Large intestine (tissue), 3 donors: Measurements from ENCODE around the gene TMEM190. TPM values are rescaled to one million over a fixed set of nuclear protein-coding genes. Genes with fewer than 3 reads are reported as not detected.

ENCODE experiments used
- DNase-seq, 2 donors: peaks; one replicate each; pipeline versions ENCODE4 v3.0.0 to v3.0.0-alpha.2; 2013
- H3K27ac ChIP-seq: one replicate; pipeline ENCODE4 v1.5.1; 2013; ENCODE audit warnings: low read length
- H3K27me3 ChIP-seq: 2 replicates; pipeline ENCODE4 v1.6.1; 2013; ENCODE audit warnings: low read length; ENCODE audit not compliant: control insufficient read depth, insufficient read depth
- H3K36me3 ChIP-seq: 2 replicates; pipeline ENCODE4 v1.6.1; 2013; ENCODE audit warnings: low read length; ENCODE audit not compliant: control insufficient read depth, insufficient read depth
- H3K4me1 ChIP-seq: one replicate; pipeline ENCODE4 v1.6.1; 2013; ENCODE audit warnings: low read length; ENCODE audit not compliant: control insufficient read depth, insufficient read depth
- H3K4me3 ChIP-seq: one replicate; pipeline ENCODE4 v1.5.1; 2013; ENCODE audit warnings: low read length
- H3K9me3 ChIP-seq: one replicate; pipeline ENCODE4 v1.6.1; 2013; ENCODE audit warnings: mild to moderate bottlenecking, low read depth, low read length, moderate library complexity; ENCODE audit not compliant: control insufficient read depth
- WGBS: methylation state at CpG from one replicate; pipeline ENCODE4 v1.1.5; 2013; ENCODE audit warnings: low lambda C conversion rate; ENCODE audit not compliant: insufficient coverage; 5-methylcytosine and 5-hydroxymethylcytosine counted together
- polyA plus RNA-seq: library from polyadenylated mRNA; unstranded; fragments of 120-200 nt; gene quantifications from one replicate; pipeline ENCODE4 v1.2.1, GENCODE V29; 2013

Gene TMEM190
- polyA plus RNA-seq, 1 donor = 0.93 TPM

DNA sequence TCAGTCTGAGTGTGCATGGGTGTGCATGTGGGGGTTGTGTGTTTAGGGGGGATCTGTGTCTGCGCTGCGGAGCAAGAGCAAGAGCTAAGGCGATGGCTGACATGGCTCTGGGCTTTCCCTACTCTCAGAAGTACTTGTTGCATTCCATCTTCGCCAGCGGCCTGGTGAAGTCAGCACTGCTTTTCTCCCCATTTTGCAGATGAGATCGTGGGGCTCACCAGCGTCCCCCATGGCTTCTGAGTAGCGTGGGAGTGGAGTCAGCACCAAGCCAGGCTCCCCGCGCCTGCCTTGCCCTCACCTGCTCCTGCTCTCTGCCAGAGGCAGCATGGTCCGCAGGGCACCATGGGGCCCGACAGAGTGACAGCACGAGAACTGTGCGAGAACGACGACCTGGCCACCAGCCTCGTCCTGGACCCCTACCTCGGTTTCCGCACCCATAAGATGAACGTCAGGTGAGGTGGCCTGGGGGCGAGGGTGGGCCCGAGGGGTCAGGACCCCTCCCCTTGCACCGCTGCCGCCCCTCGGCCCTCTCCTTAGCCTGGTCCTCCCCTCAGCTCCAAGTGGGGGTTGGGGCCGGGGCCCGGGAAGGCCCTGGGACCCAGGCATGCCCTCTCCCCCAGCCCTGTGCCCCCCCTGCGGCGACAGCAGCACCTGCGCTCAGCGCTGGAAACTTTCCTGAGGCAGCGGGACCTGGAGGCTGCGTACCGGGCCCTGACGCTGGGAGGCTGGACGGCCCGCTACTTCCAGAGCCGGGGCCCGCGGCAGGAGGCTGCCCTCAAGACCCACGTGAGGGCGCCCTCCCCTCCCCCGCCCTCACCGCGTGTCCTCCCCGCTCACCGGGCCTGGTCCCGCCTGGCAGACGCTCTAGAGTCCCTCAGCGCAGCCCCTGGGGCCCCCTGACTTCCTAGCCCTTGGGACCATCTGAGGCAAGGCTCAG lies 34.8 kb upstream of the TMEM190 start:
- Histone ChIP-seq H3K27ac (no peak overlapping the region), H3K9me3 (no peaks in the 10 kb centered on the region), H3K4me3 (no peak overlapping the region), H3K27me3 (no peaks in the 10 kb centered on the region), H3K4me1 (peaks cover 16% of the 10 kb centered on the region), H3K36me3 (peaks cover 32% of the 10 kb centered on the region)
- no CpG with 5 or more reads among the region's 50 CpGs for WGBS
- no peak for DNase-seq

DNA sequence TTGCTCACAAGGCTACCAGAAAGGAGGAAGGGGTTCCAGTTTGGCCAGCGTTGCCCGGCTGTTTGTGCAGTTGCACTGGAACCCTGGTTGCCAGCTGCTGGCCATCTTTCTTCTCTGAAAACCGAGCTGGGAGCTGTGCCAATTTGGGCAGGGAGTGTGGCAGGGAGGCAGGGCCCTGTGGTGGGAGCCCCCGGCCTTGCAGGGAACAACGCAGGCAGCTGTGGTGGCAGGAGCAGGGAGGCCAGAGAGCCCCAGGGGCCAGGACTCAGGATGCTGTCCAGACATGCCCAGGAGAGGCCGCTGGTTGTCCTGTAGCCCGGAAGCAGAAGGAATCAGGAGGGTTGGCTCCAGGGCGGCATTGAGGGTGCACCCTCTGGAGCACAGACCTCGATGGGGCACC lies 32.2 kb upstream of the TMEM190 start:
- peaks cover 37% of the 10 kb centered on the region for H3K36me3 ChIP-seq
- no CpG with 5 or more reads among the region's 9 CpGs for WGBS

DNA sequence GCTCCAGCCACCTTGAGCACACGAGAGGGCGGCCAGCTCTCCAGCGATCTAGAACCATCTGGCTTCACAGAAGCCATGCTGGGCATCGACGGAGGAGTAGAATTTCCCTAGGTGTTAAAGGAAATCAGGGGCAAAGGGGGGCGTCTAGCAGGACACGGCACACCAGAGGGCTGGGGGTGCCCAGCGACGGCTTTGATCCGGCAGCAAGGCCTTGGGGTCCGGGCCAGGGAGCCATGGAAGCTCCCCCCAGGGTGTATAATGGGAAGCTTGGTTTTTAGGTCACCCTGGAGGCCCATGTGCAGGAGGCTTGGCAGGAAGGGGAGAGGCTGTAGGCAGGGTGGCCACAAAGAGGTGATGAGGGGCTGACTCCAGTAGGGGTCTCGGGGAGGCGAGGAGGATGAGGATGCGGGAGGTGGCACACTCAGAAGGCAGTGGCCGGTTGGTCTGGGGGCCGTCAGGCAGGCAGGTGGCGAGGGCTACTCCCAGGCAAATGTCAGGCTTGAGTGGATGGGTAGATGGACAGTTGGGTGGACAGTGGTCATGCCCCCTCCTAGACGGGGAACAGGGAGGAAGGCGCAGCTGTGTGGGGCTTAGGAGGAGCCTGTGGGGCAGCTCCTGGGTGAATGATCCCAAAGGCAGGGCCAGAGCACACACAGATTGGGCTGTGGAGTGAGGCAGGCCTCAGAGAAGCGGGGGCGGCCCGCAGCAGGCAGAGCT lies 31.4 kb upstream of the TMEM190 start:
- Histone ChIP-seq H3K36me3 (peaks cover 37% of the 10 kb centered on the region), H3K4me3 (no peak overlapping the region), H3K27ac (no peak overlapping the region), H3K27me3 (no peaks in the 10 kb centered on the region), H3K9me3 (no peaks in the 10 kb centered on the region), H3K4me1 (peaks cover 11% of the 10 kb centered on the region)
- DNase-seq = no peak
- no CpG with 5 or more reads among the region's 22 CpGs for WGBS

More for the DNA sequence above, 32.2 kb upstream of the TMEM190 start:
- Histone ChIP-seq H3K4me3 (no peak overlapping the region), H3K27me3 (no peaks in the 10 kb centered on the region), H3K4me1 (peaks cover 12% of the 10 kb centered on the region), H3K27ac (no peak overlapping the region), H3K9me3 (no peaks in the 10 kb centered on the region)
- DNase-seq = no peak

DNA sequence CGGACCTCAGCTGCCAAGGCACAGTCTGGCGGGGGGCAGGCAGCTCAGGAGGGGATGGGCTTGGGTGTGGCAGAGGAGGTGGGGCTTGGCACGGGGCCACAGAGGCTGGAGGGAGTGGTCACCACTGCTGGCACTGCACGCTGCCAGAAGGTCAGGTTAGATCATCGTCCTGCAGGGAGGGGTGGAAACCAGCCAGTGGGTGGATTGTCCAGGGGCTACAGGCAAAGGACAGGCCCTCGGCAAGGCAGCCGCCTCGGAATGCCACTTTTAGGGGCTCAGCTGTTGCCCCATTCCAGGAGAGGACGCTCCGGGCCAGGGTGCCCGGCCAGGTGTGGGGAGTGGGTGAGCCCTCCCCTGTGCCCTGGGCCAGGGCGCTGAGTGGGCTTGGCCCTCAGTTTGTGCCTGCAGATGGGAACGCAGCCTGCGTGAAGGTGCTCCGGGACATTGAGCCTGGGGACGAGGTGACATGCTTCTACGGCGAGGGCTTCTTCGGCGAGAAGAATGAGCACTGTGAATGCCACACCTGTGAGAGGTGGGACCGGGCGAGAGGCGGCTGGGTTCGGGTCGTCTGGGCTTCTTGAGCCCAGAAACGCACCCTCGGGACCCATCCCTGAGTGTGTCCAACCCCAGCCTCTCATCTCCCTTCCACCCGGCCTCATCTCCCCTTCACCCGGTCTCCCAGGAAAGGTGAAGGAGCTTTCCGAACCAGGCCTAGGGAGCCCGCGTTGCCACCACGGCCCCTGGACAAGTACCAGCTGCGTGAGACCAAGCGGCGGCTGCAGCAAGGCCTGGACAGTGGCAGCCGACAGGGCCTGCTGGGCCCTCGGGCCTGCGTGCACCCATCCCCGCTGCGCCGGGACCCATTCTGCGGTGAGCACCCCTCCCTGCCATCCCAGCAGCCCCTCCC lies 30.6 kb upstream of the TMEM190 start:
- no peak overlapping the region for H3K27ac ChIP-seq
- WGBS = no CpG with 5 or more reads among the region's 43 CpGs
- H3K4me1 ChIP-seq = peaks cover 7% of the 10 kb centered on the region
- H3K36me3 ChIP-seq = peaks cover 37% of the 10 kb centered on the region
- H3K9me3 ChIP-seq = no peaks in the 10 kb centered on the region
- peaks cover under 1% of the 10 kb centered on the region for H3K27me3 ChIP-seq
- H3K4me3 ChIP-seq = no peak overlapping the region
- no peak for DNase-seq

DNA sequence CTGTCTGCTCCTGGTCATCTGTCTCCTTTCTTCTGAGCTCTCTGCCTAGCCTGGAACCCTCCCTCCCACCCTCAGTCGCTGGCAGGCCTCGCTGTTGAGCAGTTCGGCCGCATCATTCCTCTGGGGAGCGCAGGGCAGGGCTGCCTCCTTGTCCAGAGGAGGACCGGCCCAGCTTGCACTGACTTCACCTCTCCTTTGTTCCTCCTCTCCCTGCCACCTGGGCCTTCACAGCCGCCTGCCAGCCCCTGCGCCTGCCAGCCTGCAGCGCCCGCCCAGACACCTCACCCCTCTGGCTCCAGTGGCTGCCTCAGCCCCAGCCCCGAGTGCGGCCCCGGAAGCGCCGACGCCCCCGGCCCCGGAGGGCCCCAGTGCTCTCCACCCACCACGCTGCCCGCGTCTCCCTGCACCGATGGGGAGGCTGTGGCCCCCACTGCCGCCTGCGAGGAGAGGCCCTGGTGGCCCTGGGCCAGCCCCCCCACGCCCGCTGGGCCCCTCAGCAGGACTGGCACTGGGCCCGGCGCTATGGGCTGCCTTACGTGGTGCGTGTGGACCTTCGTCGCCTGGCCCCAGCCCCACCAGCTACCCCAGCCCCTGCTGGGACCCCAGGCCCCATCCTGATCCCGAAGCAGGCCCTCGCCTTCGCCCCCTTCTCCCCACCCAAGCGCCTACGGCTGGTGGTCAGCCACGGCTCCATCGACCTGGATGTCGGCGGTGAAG lies 29.7 kb upstream of the TMEM190 start:
- Histone ChIP-seq H3K9me3 (no peaks in the 10 kb centered on the region), H3K36me3 (peaks cover 34% of the 10 kb centered on the region), H3K27me3 (peaks cover 9% of the 10 kb centered on the region), H3K4me1 (peaks cover under 1% of the 10 kb centered on the region), H3K4me3 (no peak overlapping the region), H3K27ac (no peak overlapping the region)
- no CpG with 5 or more reads among the region's 41 CpGs for WGBS
- DNase-seq = no peak

DNA sequence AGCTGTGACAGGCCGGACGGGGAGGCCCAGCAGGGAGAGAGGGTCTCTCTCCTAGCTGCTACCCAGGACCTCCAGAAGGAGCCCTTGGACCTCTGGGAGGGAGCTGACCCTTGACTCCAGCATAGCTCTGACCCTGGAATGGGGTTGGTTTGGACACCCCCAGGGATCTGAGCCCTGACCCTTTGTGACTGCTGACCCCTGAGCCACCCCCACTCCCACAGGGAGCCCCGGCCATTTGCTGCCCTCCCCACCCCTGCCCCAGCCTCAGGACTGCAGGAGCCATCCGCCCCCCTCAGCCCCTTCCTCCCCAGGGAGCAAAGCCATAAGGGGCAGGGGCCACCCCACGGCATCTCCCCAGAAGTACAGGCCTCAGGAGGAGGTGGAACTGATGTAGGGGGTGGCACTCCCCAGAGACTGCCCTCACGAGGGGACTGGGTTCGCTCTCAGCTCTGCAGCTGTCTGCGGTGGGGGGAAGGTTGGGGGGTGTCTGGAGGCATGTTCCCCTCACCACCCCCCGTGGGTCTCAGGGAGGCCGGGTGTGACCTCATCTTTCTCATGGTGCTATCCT lies 29.1 kb upstream of the TMEM190 start:
- Histone ChIP-seq H3K4me1 (no peaks in the 10 kb centered on the region), H3K27ac (no peak overlapping the region), H3K4me3 (no peak overlapping the region), H3K27me3 (peaks cover 15% of the 10 kb centered on the region), H3K36me3 (peaks cover 28% of the 10 kb centered on the region), H3K9me3 (no peaks in the 10 kb centered on the region)
- no CpG with 5 or more reads among the region's 10 CpGs for WGBS
- DNase-seq = no peak

DNA sequence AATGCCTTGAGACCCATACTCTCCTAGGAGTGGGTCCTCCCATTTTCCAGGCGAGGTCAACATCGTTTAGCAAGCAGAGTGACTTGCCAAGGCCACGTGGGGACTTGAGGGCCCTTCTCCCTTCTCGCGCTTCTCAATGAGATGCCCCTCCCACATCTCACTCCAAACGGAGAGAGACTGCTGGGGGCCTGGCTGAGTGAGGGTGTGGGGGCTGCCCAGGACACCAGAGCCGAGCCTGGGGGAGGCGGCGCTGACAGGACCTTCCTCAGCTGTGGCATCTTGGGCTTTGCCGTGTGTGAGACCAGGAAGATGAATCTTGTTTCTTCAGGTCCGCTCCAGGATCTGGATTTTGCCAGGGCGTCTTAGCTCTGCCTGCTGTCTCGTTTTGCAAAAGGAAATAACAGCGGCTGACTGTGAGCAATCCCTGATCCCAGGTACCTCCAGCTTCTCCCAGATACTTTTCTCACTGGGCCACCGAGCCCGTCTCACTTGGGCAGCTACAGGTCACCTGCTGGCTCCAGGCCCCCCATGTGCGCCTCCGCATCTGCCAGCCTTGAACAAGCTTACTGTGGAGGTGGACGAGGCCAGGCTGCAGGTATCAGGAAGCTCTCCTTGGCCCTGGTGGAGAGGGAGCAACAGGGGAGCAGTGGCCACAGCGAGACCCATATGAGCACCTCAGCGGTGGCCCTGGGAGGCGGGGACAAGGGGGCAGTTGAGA lies 28.1 kb upstream of the TMEM190 start:
- DNase-seq = no peak
- peaks cover 25% of the 10 kb centered on the region for H3K27me3 ChIP-seq
- H3K27ac ChIP-seq = no peak overlapping the region
- H3K36me3 ChIP-seq = peaks cover 19% of the 10 kb centered on the region
- no peak overlapping the region for H3K4me3 ChIP-seq
- no CpG with 5 or more reads among the region's 22 CpGs for WGBS
- no peaks in the 10 kb centered on the region for H3K9me3 ChIP-seq
- H3K4me1 ChIP-seq = peaks cover 6% of the 10 kb centered on the region

DNA sequence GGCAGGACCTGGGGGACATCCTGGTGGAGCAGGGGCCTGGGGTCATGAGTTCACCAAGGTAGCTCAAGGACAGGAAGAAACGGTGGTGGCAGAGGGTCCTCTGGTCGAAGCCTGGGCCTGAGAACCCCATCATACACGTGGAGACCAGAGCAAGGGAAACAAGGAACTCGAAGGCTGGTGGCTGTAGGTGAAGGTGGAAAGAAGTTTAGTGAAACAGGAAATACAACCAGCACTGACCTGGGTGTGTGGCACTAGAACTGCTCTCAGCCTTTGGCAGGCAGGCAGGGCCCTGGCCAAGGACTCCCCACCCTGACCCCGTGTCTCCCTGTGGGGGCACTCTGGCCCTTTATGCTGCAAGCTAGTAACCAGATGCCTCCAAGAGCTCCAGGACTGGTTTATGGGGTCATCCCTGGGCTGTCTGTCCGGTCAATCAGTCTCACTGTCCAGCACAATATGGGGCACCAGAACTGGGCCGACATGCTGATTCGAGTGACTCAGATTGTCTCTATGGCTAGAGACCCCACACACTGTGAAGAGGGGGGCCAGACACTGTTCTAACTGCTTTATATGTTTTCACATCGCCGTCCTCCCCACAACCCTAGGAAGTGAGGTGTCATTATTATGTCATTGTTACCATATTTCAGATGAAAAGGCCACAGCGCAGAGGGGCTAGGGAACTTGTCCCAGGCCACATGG lies 25.9 kb upstream of the TMEM190 start:
- Histone ChIP-seq H3K27me3 (peaks cover 47% of the 10 kb centered on the region), H3K4me3 (no peak overlapping the region)
- DNase-seq = no peak

DNA sequence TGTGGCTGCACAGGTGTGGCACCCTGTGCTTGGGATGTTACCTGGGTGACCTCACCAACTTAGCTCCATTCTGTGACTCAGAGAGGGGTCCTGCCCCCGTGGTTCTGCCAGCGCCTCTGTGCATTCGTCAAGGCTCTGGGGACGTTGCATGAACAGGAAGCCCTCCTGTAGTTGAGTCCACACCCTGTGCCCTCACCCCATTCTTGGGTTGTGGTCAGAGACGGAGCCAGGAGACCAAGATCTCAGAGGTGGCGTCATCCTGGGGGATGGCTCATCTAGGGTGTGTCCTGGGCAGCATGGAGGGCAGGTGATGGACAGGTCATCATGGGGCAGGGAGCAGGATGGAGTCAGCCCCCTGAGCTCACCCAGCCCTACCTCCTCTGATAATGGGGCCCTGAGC lies 24.6 kb upstream of the TMEM190 start:
- no peak for DNase-seq
- H3K27me3 ChIP-seq = peaks cover 59% of the 10 kb centered on the region
- no peak overlapping the region for H3K27ac ChIP-seq
- no peaks in the 10 kb centered on the region for H3K9me3 ChIP-seq
- no peak overlapping the region for H3K4me3 ChIP-seq
- H3K4me1 ChIP-seq = peaks cover 13% of the 10 kb centered on the region
- H3K36me3 ChIP-seq = peaks cover 4% of the 10 kb centered on the region
- WGBS = no CpG with 5 or more reads among the region's 6 CpGs

More for the DNA sequence above, 25.9 kb upstream of the TMEM190 start:
- Histone ChIP-seq H3K36me3 (peaks cover 10% of the 10 kb centered on the region), H3K9me3 (no peaks in the 10 kb centered on the region), H3K4me1 (peaks cover 13% of the 10 kb centered on the region), H3K27ac (no peak overlapping the region)
- 100% methylated on average over 1 of the region's 11 CpGs for WGBS
